Rectal smooth muscle tissue (tissue), 1 donor: ENCODE results near the gene GATA5.

Experiments
- H3K27ac ChIP-seq: one replicate; pipeline ENCODE4 v1.7.0; 2013; ENCODE audit warnings: low read depth, low read length, inconsistent platforms
- H3K27me3 ChIP-seq: one replicate; pipeline ENCODE4 v1.7.0; 2013; ENCODE audit warnings: low read length; ENCODE audit not compliant: control insufficient read depth, insufficient read depth
- H3K36me3 ChIP-seq: one replicate; pipeline ENCODE4 v1.7.0; 2013; ENCODE audit warnings: low read length; ENCODE audit not compliant: control insufficient read depth, insufficient read depth
- H3K4me1 ChIP-seq: one replicate; pipeline ENCODE4 v1.7.0; 2013; ENCODE audit warnings: low read length; ENCODE audit not compliant: control insufficient read depth, insufficient read depth
- H3K4me3 ChIP-seq: one replicate; pipeline ENCODE4 v1.7.0; 2013; ENCODE audit warnings: low read length
- H3K9ac ChIP-seq: one replicate; pipeline ENCODE4 v1.7.0; 2013; ENCODE audit warnings: low read length

Gene GATA5

GRCh38 chr20:62475772-62476055 lies at the start of gene GATA5:
Gene GATA5 (minus strand): TSS chr20:62475995. CDS start chr20:62475521, 474 bp downstream.
- H3K4me1 ChIP-seq = no peaks in the 10 kb centered on the region
- H3K36me3 ChIP-seq = no peaks in the 10 kb centered on the region
- H3K4me3 ChIP-seq = no peak within 1 kb of the TSS
- no peak within 1 kb of the TSS for H3K27ac ChIP-seq
- H3K9ac ChIP-seq = no peak within 1 kb of the TSS
- peaks cover 40% of the 10 kb centered on the region for H3K27me3 ChIP-seq

DNA sequence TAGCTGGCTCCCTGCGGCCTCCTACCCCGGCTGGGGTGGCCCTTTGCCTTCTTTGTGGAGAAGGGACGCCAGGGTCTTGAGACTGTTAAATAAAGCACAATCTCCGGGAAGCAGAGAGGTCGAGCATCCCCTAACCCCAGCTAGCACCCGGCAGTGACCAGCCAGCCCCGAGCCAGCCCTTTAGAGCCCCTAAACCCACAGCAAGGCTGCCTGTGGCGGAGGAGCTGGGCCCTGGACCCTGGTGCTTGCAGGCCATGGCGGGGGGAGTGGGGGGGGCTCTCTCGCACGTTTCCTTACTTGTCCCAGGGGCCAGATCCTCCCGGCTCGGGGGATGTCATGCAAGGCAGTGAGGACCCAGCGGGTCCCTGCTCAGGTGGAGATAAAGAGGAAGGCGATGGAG lies 49.2 kb upstream of the GATA5 start:
- Histone ChIP-seq H3K36me3 (no peaks in the 10 kb centered on the region), H3K27me3 (peaks cover 9% of the 10 kb centered on the region), H3K27ac (no peak overlapping the region), H3K9ac (no peak overlapping the region), H3K4me3 (no peak overlapping the region), H3K4me1 (peaks cover 12% of the 10 kb centered on the region)

DNA sequence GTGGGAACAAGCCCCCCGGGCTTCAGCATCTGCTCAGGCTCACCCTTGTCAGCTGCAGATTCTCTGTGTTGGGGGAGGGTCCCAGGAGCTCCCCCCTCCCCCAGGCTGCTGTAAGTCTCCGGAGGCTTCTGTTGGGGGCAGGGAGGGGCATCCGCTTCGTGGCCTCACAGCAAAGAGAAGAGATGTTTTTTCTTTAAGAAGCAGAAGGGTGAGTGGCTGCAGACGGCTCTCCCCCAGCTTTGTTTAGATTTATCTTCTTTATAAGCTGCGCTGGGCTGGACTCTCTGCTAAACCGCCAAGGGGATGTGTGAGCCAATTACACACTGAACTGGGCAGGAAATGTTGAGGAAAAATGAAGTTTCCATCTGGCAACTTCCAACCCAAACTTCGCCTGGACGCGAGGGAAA lies 48.7 kb upstream of the GATA5 start:
- Histone ChIP-seq H3K4me3 (no peak overlapping the region), H3K27ac (no peak overlapping the region), H3K9ac (no peak overlapping the region), H3K27me3 (peaks cover 9% of the 10 kb centered on the region), H3K36me3 (no peaks in the 10 kb centered on the region), H3K4me1 (peaks cover 12% of the 10 kb centered on the region)

- H3K9ac ChIP-seq = no peak overlapping the region
- no peaks in the 10 kb centered on the region for H3K36me3 ChIP-seq
- H3K4me3 ChIP-seq = no peak overlapping the region
- no peak overlapping the region for H3K27ac ChIP-seq
- H3K27me3 ChIP-seq = peaks cover 7% of the 10 kb centered on the region
- H3K4me1 ChIP-seq = peaks cover 6% of the 10 kb centered on the region
Observed at GRCh38 chr20:62523473-62524203, 47.8 kb upstream of the GATA5 start.

DNA sequence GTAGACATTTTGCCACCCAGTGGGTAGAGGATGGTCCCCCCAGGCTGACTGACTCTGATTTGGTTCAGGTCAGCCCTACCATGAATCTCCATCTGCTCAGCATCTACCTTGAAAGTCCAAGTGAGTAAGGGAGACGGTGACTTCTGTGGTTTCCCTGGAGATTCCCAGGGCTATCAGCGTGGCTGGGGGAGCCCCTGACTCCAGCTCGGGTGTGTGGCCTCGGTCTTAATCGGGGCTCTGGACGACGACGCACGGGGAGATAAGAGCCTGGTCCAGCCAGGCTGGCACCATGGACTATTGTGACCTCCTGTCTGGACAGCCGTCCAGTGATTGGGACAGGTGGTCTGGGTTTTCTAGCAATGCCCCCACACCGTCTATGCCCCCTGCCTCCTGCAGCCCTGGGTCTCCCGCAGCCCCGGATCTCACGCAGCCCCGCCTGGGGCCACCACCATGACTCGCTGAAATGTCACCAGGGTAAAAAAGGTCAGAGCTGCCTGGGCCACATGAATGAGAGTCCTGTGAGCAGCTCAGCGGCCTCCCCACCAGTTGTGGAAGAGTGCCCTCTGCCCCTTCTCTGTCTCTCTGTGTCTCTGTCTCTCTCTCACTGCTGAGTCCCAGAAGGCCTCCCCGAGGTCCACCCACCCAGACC lies 47.1 kb upstream of the GATA5 start:
- H3K9ac ChIP-seq = no peak overlapping the region
- H3K27ac ChIP-seq = no peak overlapping the region
- no peaks in the 10 kb centered on the region for H3K36me3 ChIP-seq
- H3K27me3 ChIP-seq = peaks cover 7% of the 10 kb centered on the region
- peaks cover 6% of the 10 kb centered on the region for H3K4me1 ChIP-seq
- H3K4me3 ChIP-seq = no peak overlapping the region

DNA sequence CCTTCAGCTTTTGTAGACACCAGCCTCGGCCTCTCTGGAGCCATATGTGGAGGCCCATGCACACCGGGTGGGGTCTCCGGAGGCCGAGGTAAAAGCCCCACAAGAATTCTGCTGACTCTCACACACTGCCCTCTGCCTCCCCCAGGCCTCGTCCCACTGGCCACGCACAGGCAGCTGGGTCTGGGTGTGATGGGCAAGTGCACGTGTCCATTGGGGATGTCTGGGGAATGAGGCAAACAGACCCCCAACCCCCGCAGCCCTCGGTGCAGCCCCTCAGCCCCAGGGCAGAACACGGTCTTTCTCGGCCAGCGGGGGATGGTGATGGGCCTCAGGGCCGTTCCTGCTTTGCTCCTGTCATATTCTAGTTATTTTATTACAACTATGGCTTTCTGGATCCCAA lies 44.0 kb upstream of the GATA5 start:
- Histone ChIP-seq H3K27me3 (peaks cover 13% of the 10 kb centered on the region), H3K36me3 (no peaks in the 10 kb centered on the region), H3K27ac (no peak overlapping the region), H3K9ac (no peak overlapping the region), H3K4me3 (no peak overlapping the region), H3K4me1 (peaks cover 4% of the 10 kb centered on the region)

GRCh38 chr20:62518911-62519310 lies 43.1 kb upstream of the GATA5 start:
- H3K27ac ChIP-seq = no peak overlapping the region
- H3K4me3 ChIP-seq = no peak overlapping the region
- H3K4me1 ChIP-seq = no peaks in the 10 kb centered on the region
- peaks cover 14% of the 10 kb centered on the region for H3K27me3 ChIP-seq
- H3K9ac ChIP-seq = no peak overlapping the region
- no peaks in the 10 kb centered on the region for H3K36me3 ChIP-seq

DNA sequence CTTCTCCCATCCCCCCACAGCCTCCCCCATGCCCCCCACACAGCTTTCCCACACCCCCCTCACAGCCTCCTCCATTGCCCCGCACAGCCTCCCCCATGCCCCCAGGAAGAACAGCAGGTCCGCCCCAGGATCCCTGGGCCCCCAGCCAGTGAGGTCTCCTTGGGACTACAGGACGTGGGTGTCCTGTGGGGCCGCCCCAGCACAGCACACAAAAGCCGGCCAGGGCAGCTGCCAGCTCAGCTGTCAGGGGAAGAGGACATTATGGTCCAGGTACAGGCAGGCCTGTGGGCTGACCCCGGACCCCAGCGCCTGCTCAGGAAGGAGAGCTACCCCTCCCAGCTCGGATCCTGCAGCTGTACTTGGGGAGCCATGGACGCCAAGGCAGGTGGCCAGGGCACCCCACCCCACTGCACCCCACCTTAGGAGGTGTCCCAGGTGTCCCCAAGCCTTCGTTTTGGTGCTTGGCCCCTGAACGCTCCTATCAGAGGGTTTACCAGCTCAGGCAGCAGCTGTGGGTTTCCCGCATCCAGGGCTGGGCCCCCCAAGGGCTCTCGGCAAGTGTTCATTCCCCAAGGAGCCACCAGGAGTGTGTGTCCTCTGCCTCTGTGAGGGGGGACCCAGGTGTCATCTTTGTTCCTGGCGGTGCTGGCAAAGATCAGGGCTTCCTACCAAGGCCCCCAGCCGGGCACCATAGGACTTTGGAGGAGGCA lies 42.3 kb upstream of the GATA5 start:
- H3K4me3 ChIP-seq = no peak overlapping the region

GRCh38 chr20:62517168-62517567 lies 41.4 kb upstream of the GATA5 start:
- H3K27ac ChIP-seq = no peak overlapping the region
- no peaks in the 10 kb centered on the region for H3K36me3 ChIP-seq
- H3K4me1 ChIP-seq = peaks cover 2% of the 10 kb centered on the region
- no peak overlapping the region for H3K9ac ChIP-seq
- peaks cover 14% of the 10 kb centered on the region for H3K27me3 ChIP-seq
- H3K4me3 ChIP-seq = no peak overlapping the region

More for the DNA sequence above, 42.3 kb upstream of the GATA5 start:
- H3K9ac ChIP-seq = no peak overlapping the region
- no peak overlapping the region for H3K27ac ChIP-seq
- H3K27me3 ChIP-seq = peaks cover 14% of the 10 kb centered on the region
- H3K36me3 ChIP-seq = no peaks in the 10 kb centered on the region
- no peaks in the 10 kb centered on the region for H3K4me1 ChIP-seq

GRCh38 chr20:62516338-62516737 lies 40.5 kb upstream of the GATA5 start:
- no peak overlapping the region for H3K9ac ChIP-seq
- no peaks in the 10 kb centered on the region for H3K36me3 ChIP-seq
- no peak overlapping the region for H3K4me3 ChIP-seq
- no peak overlapping the region for H3K27ac ChIP-seq
- H3K4me1 ChIP-seq = peaks cover 2% of the 10 kb centered on the region
- H3K27me3 ChIP-seq = peaks cover 14% of the 10 kb centered on the region

- peaks cover 2% of the 10 kb centered on the region for H3K4me1 ChIP-seq
- H3K27me3 ChIP-seq = peaks cover 14% of the 10 kb centered on the region
- H3K9ac ChIP-seq = no peak overlapping the region
Observed at GRCh38 chr20:62515826-62516225, 40.0 kb upstream of the GATA5 start.

GRCh38 chr20:62515280-62515679 lies 39.5 kb upstream of the GATA5 start:
- Histone ChIP-seq H3K4me1 (peaks cover 2% of the 10 kb centered on the region), H3K27me3 (peaks cover 14% of the 10 kb centered on the region), H3K4me3 (no peak overlapping the region), H3K27ac (no peak overlapping the region), H3K36me3 (no peaks in the 10 kb centered on the region), H3K9ac (no peak overlapping the region)

More at GRCh38 chr20:62515826-62516225, 40.0 kb upstream of the GATA5 start:
- Histone ChIP-seq H3K27ac (no peak overlapping the region), H3K4me3 (no peak overlapping the region), H3K36me3 (no peaks in the 10 kb centered on the region)
